ENCODE results near the gene UBE2S. TPM values are rescaled to one million over a fixed set of nuclear protein-coding genes. Genes with fewer than 3 reads are reported as not detected.
"Not testable (repeated sequence)": the region's sequence is repeated elsewhere in the genome, so short reads cannot be mapped to it uniquely, and the experiment has no call there.

The UBE2S gene
- total RNA-seq, 4 donors from 2014 or later, result 5.7 to 13.3 (median 9.8) TPM

DNA sequence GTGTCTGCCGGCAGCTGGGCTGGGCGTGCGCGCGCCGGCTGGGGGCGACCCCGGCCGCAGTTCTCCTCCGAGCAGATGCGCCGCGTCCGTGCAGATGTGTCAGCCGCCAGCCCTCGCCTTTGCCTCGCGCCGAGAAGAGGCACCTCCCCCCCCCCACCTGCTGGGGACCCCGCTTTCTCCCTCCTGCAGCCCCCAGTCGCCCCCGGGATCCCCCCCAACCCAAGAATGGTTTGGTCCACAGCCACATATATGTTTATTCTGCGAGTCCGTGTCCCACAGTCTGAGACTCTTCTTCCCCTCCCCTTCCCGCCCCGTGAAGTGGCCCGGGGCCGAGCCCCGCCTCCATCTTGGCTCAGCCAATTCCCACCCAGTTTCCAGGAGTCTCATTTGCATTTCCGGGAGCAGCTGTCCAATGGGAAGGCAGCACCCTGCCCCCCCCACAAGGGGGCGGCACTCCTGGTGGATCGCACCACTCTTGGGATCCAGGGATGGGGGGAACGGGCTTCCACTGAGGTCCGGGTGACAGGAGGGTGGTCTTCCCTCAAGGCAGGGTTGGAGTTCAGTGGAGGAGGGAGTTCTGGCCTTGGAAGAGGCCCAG, 45.3 kb upstream of the UBE2S start:
- 15 to 23% methylated on average over 12 to 28 of the region's 34 CpGs for WGBS, 2 donors
- Histone ChIP-seq H3K27ac (no peak overlapping the region), H3K27me3 (peaks cover 9% of the 10 kb centered on the region), H3K4me3 (replicated peaks in 1 of 3) (no peak overlapping the region), H3K4me1 (peaks cover 0 to 22% of the 10 kb centered on the region in 2 donors), H3K36me3 (peaks cover 9 to 10% of the 10 kb centered on the region in 2 donors), H3K9me3 (no peaks in the 10 kb centered on the region)
- TF ChIP-seq, protein P1, sequence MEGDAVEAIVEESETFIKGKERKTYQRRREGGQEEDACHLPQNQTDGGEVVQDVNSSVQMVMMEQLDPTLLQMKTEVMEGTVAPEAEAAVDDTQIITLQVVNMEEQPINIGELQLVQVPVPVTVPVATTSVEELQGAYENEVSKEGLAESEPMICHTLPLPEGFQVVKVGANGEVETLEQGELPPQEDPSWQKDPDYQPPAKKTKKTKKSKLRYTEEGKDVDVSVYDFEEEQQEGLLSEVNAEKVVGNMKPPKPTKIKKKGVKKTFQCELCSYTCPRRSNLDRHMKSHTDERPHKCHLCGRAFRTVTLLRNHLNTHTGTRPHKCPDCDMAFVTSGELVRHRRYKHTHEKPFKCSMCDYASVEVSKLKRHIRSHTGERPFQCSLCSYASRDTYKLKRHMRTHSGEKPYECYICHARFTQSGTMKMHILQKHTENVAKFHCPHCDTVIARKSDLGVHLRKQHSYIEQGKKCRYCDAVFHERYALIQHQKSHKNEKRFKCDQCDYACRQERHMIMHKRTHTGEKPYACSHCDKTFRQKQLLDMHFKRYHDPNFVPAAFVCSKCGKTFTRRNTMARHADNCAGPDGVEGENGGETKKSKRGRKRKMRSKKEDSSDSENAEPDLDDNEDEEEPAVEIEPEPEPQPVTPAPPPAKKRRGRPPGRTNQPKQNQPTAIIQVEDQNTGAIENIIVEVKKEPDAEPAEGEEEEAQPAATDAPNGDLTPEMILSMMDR (IDR thresholded peaks at IDR 0.05), result no peak
- no peak for TF ChIP-seq POLR2A (IDR thresholded peaks at IDR 0.05)
- intact Hi-C loops (cut with DNase I), result no loop called here
- peak; percentile 66 to 70 for DNase-seq

DNA sequence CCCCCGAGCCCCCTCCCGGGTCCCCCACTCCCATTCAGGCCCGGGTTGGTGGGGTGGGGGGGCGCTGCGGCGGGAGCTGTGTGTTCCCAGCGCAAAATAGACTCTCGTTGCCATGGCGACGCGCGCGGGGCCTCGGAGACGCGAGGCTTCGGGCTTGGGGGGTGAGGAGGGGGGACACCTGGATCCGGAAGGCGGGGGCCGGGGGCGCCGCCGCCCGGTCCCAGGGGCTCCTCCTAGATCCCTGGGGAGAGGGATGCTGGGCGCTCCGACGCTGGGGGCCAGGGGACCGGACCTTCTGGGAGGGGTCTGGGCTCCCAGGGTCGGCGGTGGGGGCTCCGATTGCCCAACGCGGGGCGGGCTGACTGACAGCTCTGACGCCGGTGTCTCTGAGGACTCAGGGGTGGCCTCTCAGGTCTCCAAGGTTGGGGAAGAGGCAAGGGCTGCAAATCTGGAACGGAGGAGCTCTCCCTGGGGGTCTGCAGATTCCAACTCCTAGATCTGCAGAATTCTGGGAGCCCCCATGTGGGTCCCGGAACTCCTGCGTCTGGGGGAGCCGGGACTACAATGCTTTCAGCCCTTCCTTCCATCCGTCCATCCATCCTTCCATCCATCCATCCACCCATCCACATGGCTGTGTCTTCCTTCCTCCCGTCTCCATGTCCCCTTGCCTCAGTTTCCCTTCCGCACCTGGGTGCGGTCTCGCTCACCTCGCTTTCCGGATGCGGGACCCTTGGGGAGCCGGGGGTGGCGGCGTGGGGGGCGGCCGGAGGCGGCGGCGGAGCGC, 44.6 kb upstream of the UBE2S start:
- whole genome bisulfite sequencing, 2 donors, result 4 to 8% methylated on average over 23 to 29 of the region's 57 CpGs
- no peak overlapping the region for H3K4me3 ChIP-seq (replicated peaks in 1 of 3)
- TF ChIP-seq POLR2A (IDR thresholded peaks at IDR 0.05), result no peak
- TF ChIP-seq, protein P1 (IDR thresholded peaks at IDR 0.05), result no peak
- no peaks in the 10 kb centered on the region for H3K9me3 ChIP-seq
- no peak for DNase-seq
- H3K27ac ChIP-seq, result no peak overlapping the region
- peaks cover 9% of the 10 kb centered on the region for H3K27me3 ChIP-seq
- H3K36me3 ChIP-seq, result peaks cover 9 to 10% of the 10 kb centered on the region in 2 donors
- intact Hi-C loops (cut with DNase I), result no loop called here
- peaks cover 0 to 22% of the 10 kb centered on the region in 2 donors for H3K4me1 ChIP-seq

DNA sequence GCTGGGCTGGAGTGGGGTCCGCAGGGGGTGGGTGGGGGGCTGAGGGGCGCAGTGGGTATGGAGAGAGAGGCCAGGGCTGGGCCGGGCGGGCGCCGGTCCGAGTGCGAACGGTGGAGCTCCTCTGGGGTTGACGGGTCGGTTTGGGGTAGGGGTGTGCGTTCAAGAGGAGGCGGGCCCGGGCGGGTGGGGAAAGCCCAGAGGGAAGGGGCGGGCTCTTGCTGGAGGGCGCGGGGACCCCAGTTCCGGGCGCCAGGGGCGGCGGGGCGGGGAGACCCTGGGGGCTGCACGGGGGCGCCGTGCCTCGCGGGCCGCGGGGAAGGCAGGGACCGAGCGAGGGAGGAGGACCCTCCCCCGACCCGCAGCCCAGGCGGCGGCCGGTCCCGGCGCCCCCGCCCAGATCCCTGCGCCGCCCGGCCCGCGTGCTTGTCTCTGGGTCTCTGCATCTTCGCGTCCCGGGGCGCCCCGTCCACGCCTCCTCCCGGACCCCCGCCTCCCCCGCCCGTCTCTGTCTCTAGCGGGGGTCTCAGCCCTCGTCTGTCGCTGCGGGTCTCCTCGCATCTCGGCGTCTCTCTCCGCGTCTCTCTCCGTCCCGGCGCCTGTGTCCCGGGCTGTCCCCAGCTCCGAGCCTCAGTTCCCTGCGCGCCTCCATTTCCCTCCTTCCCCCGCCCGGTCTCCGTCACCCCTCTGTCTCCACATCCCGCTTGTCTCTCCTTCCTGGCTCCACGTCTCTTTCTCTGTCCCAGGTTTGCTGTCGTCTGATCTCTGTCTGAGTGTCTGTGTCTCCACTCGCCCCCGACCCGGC, 43.8 kb upstream of the UBE2S start:
- H3K9me3 ChIP-seq, result no peaks in the 10 kb centered on the region
- H3K4me3 ChIP-seq (replicated peaks in 1 of 3), result peak overlapping the region in 1 of 3 donors; percentile 14
- H3K36me3 ChIP-seq, result peaks cover 9 to 10% of the 10 kb centered on the region in 2 donors
- TF ChIP-seq POLR2A (IDR thresholded peaks at IDR 0.05), result no peak
- TF ChIP-seq, protein P1 (IDR thresholded peaks at IDR 0.05), result no peak
- H3K4me1 ChIP-seq, result peaks cover 0 to 22% of the 10 kb centered on the region in 2 donors
- DNase-seq, result no peak
- H3K27ac ChIP-seq, result no peak overlapping the region
- intact Hi-C loops (cut with DNase I), result no loop called here
- WGBS, 2 donors, result 1% methylated on average over 20 to 52 of the region's 80 CpGs
- H3K27me3 ChIP-seq, result peaks cover 9% of the 10 kb centered on the region

DNA sequence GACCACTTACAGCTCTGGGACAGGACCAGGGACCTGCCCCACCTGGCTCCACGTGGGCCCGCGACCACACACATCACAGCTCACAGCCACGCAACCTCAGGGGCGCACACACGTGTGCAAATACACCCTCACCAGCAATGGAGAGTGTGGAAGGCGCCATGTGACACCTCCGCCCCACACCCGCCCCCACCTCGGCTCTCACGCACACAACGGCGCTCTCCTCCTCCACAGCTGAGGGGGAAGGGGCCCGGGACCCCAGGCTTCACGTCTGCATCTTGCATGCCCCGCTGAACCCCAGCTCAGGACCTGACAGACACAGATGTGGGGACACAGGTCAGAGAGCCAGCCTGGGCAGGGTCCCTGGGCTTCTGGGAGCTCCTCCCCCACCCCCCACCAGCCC, 41.9 kb upstream of the UBE2S start:
- WGBS, 2 donors, result 0% methylated on average over 3 of the region's 16 CpGs; no CpG with 5 or more reads in 1 of the 2 donors

DNA sequence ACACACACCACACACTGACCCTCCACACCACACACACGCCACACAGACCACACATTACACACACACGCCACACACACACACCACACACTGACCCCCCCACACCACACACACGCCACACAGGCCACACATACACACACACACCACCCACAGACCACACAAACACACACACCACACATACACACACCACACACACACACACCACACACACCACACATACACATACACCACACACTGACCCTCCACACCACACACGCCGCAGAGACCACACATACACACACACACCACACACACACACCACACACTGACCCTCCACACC, 40.5 kb upstream of the UBE2S start:
- Histone ChIP-seq H3K4me1 (peaks cover 0 to 21% of the 10 kb centered on the region in 2 donors), H3K27me3 (peaks cover 16% of the 10 kb centered on the region)
- H3K4me3 ChIP-seq (replicated peaks in 1 of 3); DNase-seq; H3K36me3 ChIP-seq; H3K27ac ChIP-seq; H3K9me3 ChIP-seq; intact Hi-C loops (cut with DNase I): not testable (repeated sequence)
- WGBS, 2 donors, result 88 to 93% methylated on average over 5 of the region's 5 CpGs

More for the DNA sequence above, 41.9 kb upstream of the UBE2S start:
- no peak for DNase-seq
- intact Hi-C loops (cut with DNase I), result no loop called here
- TF ChIP-seq, protein P1 (IDR thresholded peaks at IDR 0.05), result no peak
- no peak for TF ChIP-seq POLR2A (IDR thresholded peaks at IDR 0.05)
- Histone ChIP-seq H3K9me3 (no peaks in the 10 kb centered on the region), H3K4me3 (replicated peaks in 1 of 3) (no peak overlapping the region), H3K27me3 (peaks cover 9% of the 10 kb centered on the region), H3K27ac (no peak overlapping the region), H3K36me3 (no peaks in the 10 kb centered on the region), H3K4me1 (peaks cover 0 to 22% of the 10 kb centered on the region in 2 donors)
